ENCODE results near the gene DDB1.

DNA sequence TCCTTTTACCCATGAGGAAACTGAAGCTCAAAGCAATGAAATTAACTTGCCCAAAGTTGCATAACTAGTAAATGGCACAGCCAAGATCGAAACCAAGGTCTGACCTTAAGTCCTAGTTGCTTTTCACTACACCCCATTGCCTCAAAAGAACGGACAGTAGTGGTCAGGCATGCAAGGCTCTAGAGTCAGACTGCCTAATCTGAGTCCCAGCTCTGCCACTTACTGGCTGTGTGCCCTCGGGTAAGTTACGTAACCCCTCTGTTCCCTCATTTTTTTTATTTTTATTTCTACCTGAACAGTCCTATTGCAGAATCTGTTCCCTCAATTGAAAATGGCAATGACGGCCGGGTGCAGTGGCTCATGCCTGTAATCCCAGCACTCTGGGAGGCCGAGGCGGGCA lies 19.1 kb upstream of the DDB1 start:
- no peak for TF ChIP-seq POLR2AphosphoS5 (IDR thresholded peaks at IDR 0.05; ENCODE audit: low read depth, low read length)
- TF ChIP-seq, protein P1, sequence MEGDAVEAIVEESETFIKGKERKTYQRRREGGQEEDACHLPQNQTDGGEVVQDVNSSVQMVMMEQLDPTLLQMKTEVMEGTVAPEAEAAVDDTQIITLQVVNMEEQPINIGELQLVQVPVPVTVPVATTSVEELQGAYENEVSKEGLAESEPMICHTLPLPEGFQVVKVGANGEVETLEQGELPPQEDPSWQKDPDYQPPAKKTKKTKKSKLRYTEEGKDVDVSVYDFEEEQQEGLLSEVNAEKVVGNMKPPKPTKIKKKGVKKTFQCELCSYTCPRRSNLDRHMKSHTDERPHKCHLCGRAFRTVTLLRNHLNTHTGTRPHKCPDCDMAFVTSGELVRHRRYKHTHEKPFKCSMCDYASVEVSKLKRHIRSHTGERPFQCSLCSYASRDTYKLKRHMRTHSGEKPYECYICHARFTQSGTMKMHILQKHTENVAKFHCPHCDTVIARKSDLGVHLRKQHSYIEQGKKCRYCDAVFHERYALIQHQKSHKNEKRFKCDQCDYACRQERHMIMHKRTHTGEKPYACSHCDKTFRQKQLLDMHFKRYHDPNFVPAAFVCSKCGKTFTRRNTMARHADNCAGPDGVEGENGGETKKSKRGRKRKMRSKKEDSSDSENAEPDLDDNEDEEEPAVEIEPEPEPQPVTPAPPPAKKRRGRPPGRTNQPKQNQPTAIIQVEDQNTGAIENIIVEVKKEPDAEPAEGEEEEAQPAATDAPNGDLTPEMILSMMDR (IDR thresholded peaks at IDR 0.05), result no peak
- TF ChIP-seq RFX5 (IDR thresholded peaks at IDR 0.05; ENCODE audit: low read length), result no peak
- TF ChIP-seq EP300 (IDR thresholded peaks at IDR 0.05; ENCODE audit: borderline replicate concordance in 1 of 2, low read depth in 1 of 2, low read length in 1 of 2), result no peak
- TF ChIP-seq REST (IDR thresholded peaks at IDR 0.05; ENCODE audit: low read depth, low read length), result no peak

Measured in SK-N-SH (cell line).